Glomerular visceral epithelial cell (primary cell): ENCODE measurements around the gene UBE2N.
A peak's percentile ranks its signal among the peaks of the same experiment; 100 is the strongest.

Experiments
- DNase-seq: peaks from one replicate; pipeline ENCODE4 v3.0.0-alpha.2; 2016; ENCODE audit errors: extremely low spot score

UBE2N gene

GRCh38 chr12:93441617-93442410 is at the start of gene UBE2N:
TSS of gene UBE2N (minus strand) at chr12:93441947. CDS start at chr12:93441884, 63 bp downstream.
- DNase-seq, result peak; percentile 95

GRCh38 chr12:93484315-93484981 is 42.7 kb upstream of the UBE2N start:
- peak; percentile 40 for DNase-seq

- no peak for DNase-seq
These were observed 41.5 kb upstream of the UBE2N start for GRCh38 chr12:93483151-93483807.

- DNase-seq, result no peak
These were observed 41.0 kb upstream of the UBE2N start for GRCh38 chr12:93482721-93483120.

GRCh38 chr12:93476555-93476954 is 34.8 kb upstream of the UBE2N start:
- DNase-seq, result no peak

GRCh38 chr12:93469386-93469785 is 27.6 kb upstream of the UBE2N start:
- DNase-seq, result no peak

- no peak for DNase-seq
These were observed 26.2 kb upstream of the UBE2N start for GRCh38 chr12:93468008-93468371.

- DNase-seq, result peak; percentile 87
These were observed 25.7 kb upstream of the UBE2N start, which contains the start of gene MRPL42 for GRCh38 chr12:93467351-93468007. TSS of gene MRPL42 (plus strand) at chr12:93467514. CDS start at chr12:93469286, 1,772 bp downstream.

GRCh38 chr12:93466625-93467350 is 25.0 kb upstream of the UBE2N start:
- no peak for DNase-seq

GRCh38 chr12:93465841-93466240 is 24.1 kb upstream of the UBE2N start:
- no peak for DNase-seq

- no peak for DNase-seq
These were observed 19.8 kb upstream of the UBE2N start for GRCh38 chr12:93461503-93461902.

- DNase-seq, result no peak
These were observed 19.2 kb upstream of the UBE2N start for GRCh38 chr12:93460902-93461301.

GRCh38 chr12:93460003-93460402 is 18.3 kb upstream of the UBE2N start:
- no peak for DNase-seq

GRCh38 chr12:93459097-93459496 is 17.4 kb upstream of the UBE2N start:
- DNase-seq, result no peak

- no peak for DNase-seq
These were observed 14.3 kb upstream of the UBE2N start for GRCh38 chr12:93456077-93456476.

GRCh38 chr12:93453633-93454032 is 11.9 kb upstream of the UBE2N start:
- peak; percentile 23 for DNase-seq

- no peak for DNase-seq
These were observed 9.8 kb upstream of the UBE2N start for GRCh38 chr12:93451423-93452158.

- no peak for DNase-seq
These were observed 7.5 kb upstream of the UBE2N start for GRCh38 chr12:93449277-93449676.

GRCh38 chr12:93448796-93449195 is 7.0 kb upstream of the UBE2N start:
- no peak for DNase-seq

- DNase-seq, result no peak
These were observed 6.0 kb upstream of the UBE2N start for GRCh38 chr12:93447555-93448290.
